PC-9 (cell line): ENCODE results near the gene WBP1L. TPM values are rescaled to one million over a fixed set of nuclear protein-coding genes. Genes with fewer than 3 reads are reported as not detected.
A peak's percentile ranks its signal among the peaks of the same experiment; 100 is the strongest.

Experiments
- BruUV-seq: library from RNA; stranded (reverse); fragments of 400-500 nt; replicated peaks from 2 replicates; lab custom pipeline; 2021; lab: Mats Ljungman, UMichigan
- CTCF ChIA-PET: fragments of 300-600 bp; sonication (Branson Sonifier 250); formaldehyde crosslinking; loops from one replicate; lab custom pipeline; 2022; ENCODE audit warnings: antibody characterized with exemption; lab: Charles Lee
- POLR2A ChIA-PET: fragments of 300-600 bp; sonication (Branson Sonifier 250); formaldehyde crosslinking; loops from one replicate; lab custom pipeline; 2022; ENCODE audit warnings: antibody characterized with exemption; ENCODE audit not compliant: unreplicated experiment; lab: Charles Lee
- DNase-seq, 2 experiments: peaks; one replicate each; pipeline versions ENCODE4 v3.0.0 to v3.0.0-alpha.2; 2015 to 2022; ENCODE audit warnings: mixed read lengths in 1 of 2
- H2AFZ ChIP-seq: fragments of 200-600 bp; sonication (generic); 2 replicates; pipeline ENCODE4 v1.8.1; 2017; ENCODE audit warnings: antibody characterized with exemption
- H3F3A ChIP-seq: fragments of 200-600 bp; sonication (generic); 2 replicates; pipeline ENCODE4 v1.8.1; 2017; ENCODE audit warnings: antibody characterized with exemption, mild to moderate bottlenecking, low read depth; ENCODE audit not compliant: insufficient read depth
- H3K27ac ChIP-seq: fragments of 200-600 bp; sonication (generic); 2 replicates; pipeline ENCODE4 v1.6.1; 2016; ENCODE audit warnings: mixed run types
- H3K27me3 ChIP-seq: fragments of 200-600 bp; sonication (generic); 2 replicates; pipeline ENCODE4 v1.6.1; 2016; ENCODE audit warnings: low read depth, mixed run types; ENCODE audit not compliant: insufficient read depth
- H3K36me3 ChIP-seq: fragments of 200-600 bp; sonication (generic); 2 replicates; pipeline ENCODE4 v1.6.1; 2016; ENCODE audit warnings: low read depth, mixed run types
- H3K4me1 ChIP-seq: fragments of 200-600 bp; sonication (generic); replicated peaks from 2 replicates; pipeline ENCODE4 v1.6.1; 2016; ENCODE audit warnings: mixed run types; ENCODE audit not compliant: insufficient read depth
- H3K4me2 ChIP-seq: fragments of 200-600 bp; sonication (generic); 2 replicates; pipeline ENCODE4 v1.6.1; 2017; ENCODE audit warnings: mixed run types
- H3K4me3 ChIP-seq: fragments of 200-600 bp; sonication (generic); 2 replicates; pipeline ENCODE4 v1.6.1; 2016; ENCODE audit warnings: mixed run types
- H3K79me2 ChIP-seq: fragments of 200-600 bp; sonication (generic); 2 replicates; pipeline ENCODE4 v1.6.1; 2017; ENCODE audit warnings: low read depth, mixed run types
- H3K9me2 ChIP-seq: fragments of 200-600 bp; sonication (generic); 2 replicates; pipeline ENCODE4 v1.8.1; 2017; ENCODE audit warnings: mild to moderate bottlenecking; ENCODE audit not compliant: insufficient read depth
- H3K9me3 ChIP-seq: fragments of 200-600 bp; sonication (generic); 2 replicates; pipeline ENCODE4 v1.8.1; 2016; ENCODE audit warnings: low read depth; ENCODE audit not compliant: insufficient read depth
- H4K20me1 ChIP-seq: fragments of 200-600 bp; sonication (generic); 2 replicates; pipeline ENCODE4 v1.8.1; 2017; ENCODE audit not compliant: insufficient read depth
- EZH2 ChIP-seq: fragments of 200-600 bp; sonication (generic); IDR thresholded peaks from 2 replicates; pipeline ENCODE4 v1.8.0; 2017; ENCODE audit warnings: antibody characterized with exemption, low read depth
- intact Hi-C: fragments of 100-400 bp; cut with micrococcal nuclease; formaldehyde crosslinking; loops from one replicate; pipeline ENCODE4 v1.10.0; 2022; ENCODE audit not compliant: unreplicated experiment
- total RNA-seq: library from RNA; stranded (reverse); gene quantifications from 2 replicates; pipeline ENCODE4 v1.2.3, GENCODE V29; 2021
- TF ChIP-seq, protein P1 (sequence below): fragments of 200-600 bp; sonication (generic); conservative IDR thresholded peaks from 2 replicates; pipeline ENCODE4 v1.6.1; 2017; ENCODE audit warnings: mixed run types, antibody characterized with exemption, mild to moderate bottlenecking, moderate library complexity

The WBP1L gene
- total RNA-seq, 1 experiment from 2014 or later: 19.7 TPM

DNA sequence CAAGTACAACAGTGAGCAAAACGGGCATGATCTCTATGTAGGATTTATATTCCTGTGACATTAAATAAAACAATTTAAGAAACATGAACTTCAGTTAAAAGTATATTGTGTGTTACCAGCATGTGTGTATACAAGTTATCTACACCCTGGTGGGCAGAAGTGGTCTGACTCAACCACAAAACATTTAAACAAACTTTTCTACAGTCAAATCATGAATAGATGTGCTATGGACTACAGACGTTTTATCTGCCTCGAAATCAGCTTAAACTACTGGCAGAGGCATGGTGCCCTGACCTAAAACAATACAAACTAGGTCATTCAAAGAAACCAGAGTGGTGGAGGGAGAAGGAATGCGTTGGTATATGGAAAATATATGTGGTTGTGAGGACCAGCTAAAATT is 33.1 kb upstream of the WBP1L start:
- intact Hi-C loops: loop anchor here (5.0 to 10.0 kb wide), 2 partner anchors 63 to 524 kb away; no protein-coding TSS in a partner anchor
- POLR2A ChIA-PET: no interaction called here
- H3K36me3 ChIP-seq: no peaks in the 10 kb centered on the region
- no peaks in the 10 kb centered on the region for H3K27me3 ChIP-seq
- no peaks in the 10 kb centered on the region for H4K20me1 ChIP-seq
- H3K4me2 ChIP-seq: no peak overlapping the region
- no peak overlapping the region for H3K4me3 ChIP-seq
- DNase-seq: no peak
- H3K79me2 ChIP-seq: no peaks in the 10 kb centered on the region
- no peak overlapping the region for H3K27ac ChIP-seq
- CTCF ChIA-PET: interaction anchor here (0.5 kb wide), 1 partner anchor 41 kb away, joined by 3 read pairs; no protein-coding TSS in a partner anchor
- peaks cover 9% of the 10 kb centered on the region; the same call in 1 of the 2 replicates for H3F3A ChIP-seq
- peaks cover 4% of the 10 kb centered on the region; the same call in 1 of the 2 replicates for H3K4me1 ChIP-seq
- H3K9me3 ChIP-seq: no peaks in the 10 kb centered on the region
- no peaks in the 10 kb centered on the region for H3K9me2 ChIP-seq
- H2AFZ ChIP-seq: no peak overlapping the region
- TF ChIP-seq, protein P1, sequence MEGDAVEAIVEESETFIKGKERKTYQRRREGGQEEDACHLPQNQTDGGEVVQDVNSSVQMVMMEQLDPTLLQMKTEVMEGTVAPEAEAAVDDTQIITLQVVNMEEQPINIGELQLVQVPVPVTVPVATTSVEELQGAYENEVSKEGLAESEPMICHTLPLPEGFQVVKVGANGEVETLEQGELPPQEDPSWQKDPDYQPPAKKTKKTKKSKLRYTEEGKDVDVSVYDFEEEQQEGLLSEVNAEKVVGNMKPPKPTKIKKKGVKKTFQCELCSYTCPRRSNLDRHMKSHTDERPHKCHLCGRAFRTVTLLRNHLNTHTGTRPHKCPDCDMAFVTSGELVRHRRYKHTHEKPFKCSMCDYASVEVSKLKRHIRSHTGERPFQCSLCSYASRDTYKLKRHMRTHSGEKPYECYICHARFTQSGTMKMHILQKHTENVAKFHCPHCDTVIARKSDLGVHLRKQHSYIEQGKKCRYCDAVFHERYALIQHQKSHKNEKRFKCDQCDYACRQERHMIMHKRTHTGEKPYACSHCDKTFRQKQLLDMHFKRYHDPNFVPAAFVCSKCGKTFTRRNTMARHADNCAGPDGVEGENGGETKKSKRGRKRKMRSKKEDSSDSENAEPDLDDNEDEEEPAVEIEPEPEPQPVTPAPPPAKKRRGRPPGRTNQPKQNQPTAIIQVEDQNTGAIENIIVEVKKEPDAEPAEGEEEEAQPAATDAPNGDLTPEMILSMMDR: no peak
- no peak for TF ChIP-seq EZH2
- no TSS peak for BruUV-seq

DNA sequence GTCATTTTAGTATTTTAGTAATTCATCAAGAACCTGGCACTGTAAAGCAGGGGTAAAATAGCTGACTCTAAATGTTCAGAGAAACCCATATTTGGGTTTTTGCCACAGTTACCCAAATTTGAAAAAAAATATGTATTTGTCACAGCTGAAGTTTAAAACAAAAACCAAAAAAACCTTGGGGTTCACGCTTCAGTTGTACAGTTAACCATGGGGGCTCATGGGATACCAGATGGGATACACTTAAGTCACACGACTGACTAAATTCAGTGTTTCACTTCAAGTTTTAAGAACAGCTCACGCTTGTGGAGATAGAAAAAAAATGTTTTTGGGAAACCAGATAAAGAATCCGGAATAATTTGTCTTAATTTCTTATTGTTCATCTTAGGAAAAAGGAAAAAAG is 31.7 kb upstream of the WBP1L start:
- ChIA-PET POLR2A (no interaction called here), CTCF (interaction anchor here (0.6 kb wide), 1 partner anchor 527 kb away, joined by 5 read pairs; no protein-coding TSS in a partner anchor)
- no peaks in the 10 kb centered on the region for H3K27me3 ChIP-seq
- no peaks in the 10 kb centered on the region for H3K9me3 ChIP-seq
- no peak overlapping the region for H3K4me3 ChIP-seq
- H3K4me2 ChIP-seq: no peak overlapping the region
- peaks cover 9% of the 10 kb centered on the region; the same call in 1 of the 2 replicates for H3F3A ChIP-seq
- H4K20me1 ChIP-seq: no peaks in the 10 kb centered on the region
- DNase-seq: no peak
- intact Hi-C loops: loop anchor here (5.0 to 10.0 kb wide), 2 partner anchors 65 to 523 kb away; no protein-coding TSS in a partner anchor
- H3K36me3 ChIP-seq: no peaks in the 10 kb centered on the region
- TF ChIP-seq, protein P1: no peak
- TF ChIP-seq EZH2: no peak
- no peaks in the 10 kb centered on the region for H3K79me2 ChIP-seq
- peaks cover 5% of the 10 kb centered on the region; the same call in 1 of the 2 replicates for H3K4me1 ChIP-seq
- no peak overlapping the region for H2AFZ ChIP-seq
- H3K9me2 ChIP-seq: no peaks in the 10 kb centered on the region
- BruUV-seq: no TSS peak
- no peak overlapping the region for H3K27ac ChIP-seq

DNA sequence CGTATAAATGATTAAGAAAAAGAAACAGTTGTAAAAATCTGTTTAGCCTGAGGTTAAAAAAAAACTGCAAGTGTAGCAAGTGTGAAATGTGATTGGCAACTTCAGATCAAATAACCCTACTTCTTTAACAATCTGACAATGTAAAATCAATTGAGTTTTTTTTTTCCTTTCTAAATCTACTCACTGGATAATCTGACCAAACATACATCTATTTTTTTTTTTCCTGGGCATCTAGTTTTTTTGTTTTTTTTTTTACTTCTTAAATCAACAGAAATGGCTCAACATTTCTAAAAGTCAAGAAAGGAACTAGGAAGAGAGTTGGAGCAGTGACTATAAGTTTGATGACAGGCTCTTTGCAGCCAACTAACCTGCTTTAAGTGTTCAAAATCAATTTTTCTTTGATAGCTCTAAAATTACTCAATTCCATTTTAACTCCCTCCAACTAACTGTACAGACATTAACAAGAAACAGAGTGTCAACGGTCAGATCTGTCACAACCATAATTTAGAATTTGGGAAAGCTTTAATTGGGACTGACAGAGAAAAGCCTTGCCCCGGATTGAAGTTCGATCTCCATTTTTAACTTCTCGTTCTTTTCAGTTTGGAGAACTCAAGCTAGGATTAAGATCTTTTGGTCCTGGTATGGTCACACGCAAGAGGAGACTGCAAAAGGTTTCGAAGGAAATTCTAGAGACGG is 30.8 kb upstream of the WBP1L start:
- no peaks in the 10 kb centered on the region for H3K9me2 ChIP-seq
- peak overlapping the region; percentile 86 for H3K4me3 ChIP-seq
- no TSS peak for BruUV-seq
- H2AFZ ChIP-seq: peak overlapping the region; percentile 98
- peaks cover 9% of the 10 kb centered on the region; the same call in 1 of the 2 replicates for H3F3A ChIP-seq
- ChIA-PET CTCF (no interaction called here), POLR2A (interaction anchor here (0.6 to 0.7 kb wide), 2 partner anchors 317 to 612 kb away, joined by 4 to 6 read pairs; partner anchors contain the start of gene NFKB2)
- H3K4me2 ChIP-seq: peak overlapping the region; percentile 98
- TF ChIP-seq, protein P1: no peak
- TF ChIP-seq EZH2: no peak
- H3K27me3 ChIP-seq: no peaks in the 10 kb centered on the region
- H3K9me3 ChIP-seq: no peaks in the 10 kb centered on the region
- peaks cover 5% of the 10 kb centered on the region; the same call in 1 of the 2 replicates for H3K4me1 ChIP-seq
- H3K27ac ChIP-seq: no peak overlapping the region
- intact Hi-C loops: loop anchor here (5.0 to 10.0 kb wide), 2 partner anchors 66 to 522 kb away; no protein-coding TSS in a partner anchor
- H3K36me3 ChIP-seq: no peaks in the 10 kb centered on the region
- DNase-seq: no peak
- no peaks in the 10 kb centered on the region for H4K20me1 ChIP-seq
- no peaks in the 10 kb centered on the region for H3K79me2 ChIP-seq
